Activated CD4-positive, alpha-beta T cell treated with anti-CD3 and anti-CD28 coated beads for 48 hours (primary cell): Measurements from ENCODE around the gene SDSL.
A peak's percentile ranks its signal among the peaks of the same experiment; 100 is the strongest.

Experiments
- DNase-seq: peaks from one replicate; pipeline ENCODE4 v3.0.0-alpha.2; 2020

SDSL gene

GRCh38 chr12:113470871-113471618 lies 48.9 kb downstream of the SDSL start:
- DNase-seq, result no peak

GRCh38 chr12:113471619-113472171 lies 49.5 kb downstream of the SDSL start, which contains the start of gene LHX5:
Gene LHX5, minus strand, starts transcription at chr12:113471871. Its CDS starts 373 bp downstream, at chr12:113471498.
- no peak for DNase-seq

- DNase-seq, result no peak
Observed at GRCh38 chr12:113472191-113473121, 50.3 kb downstream of the SDSL start.

GRCh38 chr12:113473400-113473799 lies 51.2 kb downstream of the SDSL start:
- DNase-seq, result no peak

GRCh38 chr12:113473942-113474341 lies 51.8 kb downstream of the SDSL start:
- no peak for DNase-seq

GRCh38 chr12:113474635-113475436 lies 52.7 kb downstream of the SDSL start:
- DNase-seq, result no peak

- DNase-seq, result no peak
Observed at GRCh38 chr12:113475451-113476175, 53.4 kb downstream of the SDSL start.

- DNase-seq, result no peak
Observed at GRCh38 chr12:113476176-113476986, 54.2 kb downstream of the SDSL start.

- no peak for DNase-seq
Observed at GRCh38 chr12:113477171-113477841, 55.1 kb downstream of the SDSL start.

GRCh38 chr12:113477842-113478215 lies 55.6 kb downstream of the SDSL start:
- no peak for DNase-seq

GRCh38 chr12:113478351-113479011 lies 56.3 kb downstream of the SDSL start:
- DNase-seq, result no peak

GRCh38 chr12:113479216-113479589 lies 57.0 kb downstream of the SDSL start:
- no peak for DNase-seq

- peak; percentile 59 for DNase-seq
Observed at GRCh38 chr12:113479590-113480335, 57.6 kb downstream of the SDSL start.

- DNase-seq, result no peak
Observed at GRCh38 chr12:113480336-113480971, 58.3 kb downstream of the SDSL start.

GRCh38 chr12:113482334-113482733 lies 60.2 kb downstream of the SDSL start:
- DNase-seq, result no peak

- no peak for DNase-seq
Observed at GRCh38 chr12:113485330-113485729, 63.1 kb downstream of the SDSL start.

- DNase-seq, result no peak
Observed at GRCh38 chr12:113486722-113487121, 64.5 kb downstream of the SDSL start.
